Natural killer cell treated with Interleukin-12 subunit alpha and Interleukin-12 subunit beta and Interleukin-15 and Interleukin-18, amount 100 ng/mL, for 72 hours (primary cell): Measurements from ENCODE around the gene BLVRB. TPM values are rescaled to one million over a fixed set of nuclear protein-coding genes. Genes with fewer than 3 reads are reported as not detected.
"Not testable (repeated sequence)": the region's sequence is repeated elsewhere in the genome, so short reads cannot be mapped to it uniquely, and the experiment has no call there.

Experiments used
- ATAC-seq, 2 donors: fragments of 150-1000 bp; cut with Tn5 transposase in 1 of 2; sonication (Bioruptor Pico), chemical (Tn5 transposase) in 1 of 2; 2 replicates each; pipeline ENCODE4 v1.10.0; 2021
- DNase-seq: peaks from one replicate; pipeline ENCODE4 v3.0.0; 2022; ENCODE audit warnings: low spot score
- H3K27ac Mint-ChIP-seq, 2 donors: 1 replicate in 1 of 2; 2 replicates in 1 of 2; pipeline ENCODE4 v1.8.0; 2022; ENCODE audit warnings: mixed read lengths in 2 of 2, mild to moderate bottlenecking in 1 of 2, moderate library complexity in 1 of 2
- H3K27me3 Mint-ChIP-seq, 2 donors: 1 replicate in 1 of 2; 2 replicates in 1 of 2; pipeline ENCODE4 v1.8.0; 2022; ENCODE audit warnings: mixed read lengths in 2 of 2
- H3K36me3 Mint-ChIP-seq: one replicate; pipeline ENCODE4 v1.8.0; 2022; ENCODE audit warnings: mixed read lengths
- H3K4me1 Mint-ChIP-seq, 2 donors: 1 replicate in 1 of 2; 2 replicates in 1 of 2; pipeline ENCODE4 v1.8.0; 2022; ENCODE audit warnings: low read depth in 2 of 2, mixed read lengths in 2 of 2, mild to moderate bottlenecking in 1 of 2
- H3K4me3 Mint-ChIP-seq: one replicate; pipeline ENCODE4 v1.8.0; 2022; ENCODE audit warnings: mixed read lengths
- H3K9me3 Mint-ChIP-seq: 2 replicates; pipeline ENCODE4 v1.8.0; 2022; ENCODE audit warnings: mixed read lengths
- total RNA-seq, 2 donors: library from RNA; stranded (reverse); gene quantifications; one replicate each; pipeline ENCODE4 v1.2.3, GENCODE V29; 2022

Gene BLVRB
- total RNA-seq, 2 donors from 2014 or later, result 4.6 to 5.3 TPM

- Mint-ChIP-seq H3K36me3 (no peaks in the 10 kb centered on the region), H3K27ac (peak overlapping the region; percentile 94 to 98), H3K9me3 (no peaks in the 10 kb centered on the region), H3K4me3 (peak overlapping the region; percentile 91), H3K4me1 (peaks cover 7 to 8% of the 10 kb centered on the region in 2 donors), H3K27me3 (no peaks in the 10 kb centered on the region)
- DNase-seq, result peak; percentile 80
- ATAC-seq, result peak; percentile 98
Observed at GRCh38 chr19:40433391-40434216, 31.9 kb downstream of the BLVRB start.

GRCh38 chr19:40432760-40433159 lies 32.8 kb downstream of the BLVRB start:
- peak overlapping the region; percentile 91 for H3K4me3 Mint-ChIP-seq
- H3K27me3 Mint-ChIP-seq, ATAC-seq, DNase-seq, H3K9me3 Mint-ChIP-seq, H3K36me3 Mint-ChIP-seq, H3K4me1 Mint-ChIP-seq: not testable (repeated sequence)
- peak overlapping the region; percentile 94 to 98 for H3K27ac Mint-ChIP-seq

GRCh38 chr19:40431698-40432097 lies 33.8 kb downstream of the BLVRB start:
- Mint-ChIP-seq H3K9me3 (no peaks in the 10 kb centered on the region), H3K27me3 (no peaks in the 10 kb centered on the region), H3K27ac (peak overlapping the region in 1 of 2 donors; percentile 48), H3K36me3 (no peaks in the 10 kb centered on the region), H3K4me1 (peaks cover 7 to 8% of the 10 kb centered on the region in 2 donors), H3K4me3 (no peak overlapping the region)
- ATAC-seq (no peak), DNase-seq (no peak)

- ATAC-seq, H3K9me3 Mint-ChIP-seq, H3K4me3 Mint-ChIP-seq, H3K27me3 Mint-ChIP-seq, DNase-seq, H3K36me3 Mint-ChIP-seq, H3K27ac Mint-ChIP-seq: not testable (repeated sequence)
- peaks cover 7 to 15% of the 10 kb centered on the region in 2 donors for H3K4me1 Mint-ChIP-seq
Observed at GRCh38 chr19:40430242-40430641, 35.3 kb downstream of the BLVRB start.

GRCh38 chr19:40428197-40428596 lies 37.3 kb downstream of the BLVRB start:
- not testable (repeated sequence) for H3K4me3 Mint-ChIP-seq, H3K27me3 Mint-ChIP-seq

GRCh38 chr19:40425450-40426287 lies 39.9 kb downstream of the BLVRB start, which contains the start of gene SERTAD1:
SERTAD1 (minus strand) TSS chr19:40425992; CDS start chr19:40423546, 2,446 bp downstream.
- Mint-ChIP-seq H3K9me3 (no peaks in the 10 kb centered on the region), H3K4me3 (peak within 1 kb of the TSS; percentile 100), H3K4me1 (peaks cover 15 to 18% of the 10 kb centered on the region in 2 donors), H3K36me3 (peaks cover 7% of the 10 kb centered on the region), H3K27ac (peak within 1 kb of the TSS; percentile 95 to 97), H3K27me3 (no peaks in the 10 kb centered on the region)
- DNase-seq, result peak; percentile 100
- ATAC-seq, result peak; percentile 96 to 97

More at GRCh38 chr19:40428197-40428596, 37.3 kb downstream of the BLVRB start:
- H3K9me3 Mint-ChIP-seq, ATAC-seq, H3K36me3 Mint-ChIP-seq, H3K27ac Mint-ChIP-seq, DNase-seq: not testable (repeated sequence)
- peaks cover 12 to 20% of the 10 kb centered on the region in 2 donors for H3K4me1 Mint-ChIP-seq

- Mint-ChIP-seq H3K4me3 (peak overlapping the region; percentile 100), H3K9me3 (no peaks in the 10 kb centered on the region), H3K27ac (peak overlapping the region; percentile 95 to 97), H3K36me3 (peaks cover 7% of the 10 kb centered on the region), H3K27me3 (no peaks in the 10 kb centered on the region), H3K4me1 (peaks cover 16 to 19% of the 10 kb centered on the region in 2 donors)
- ATAC-seq (no peak), DNase-seq (no peak)
Observed at GRCh38 chr19:40424637-40425449, 40.7 kb downstream of the BLVRB start.

- Mint-ChIP-seq H3K9me3 (no peaks in the 10 kb centered on the region), H3K27ac (peak overlapping the region; percentile 95 to 97), H3K4me3 (peak overlapping the region; percentile 100), H3K36me3 (peaks cover 7% of the 10 kb centered on the region), H3K4me1 (peaks cover 23 to 28% of the 10 kb centered on the region in 2 donors), H3K27me3 (no peaks in the 10 kb centered on the region)
- ATAC-seq, result no peak
- DNase-seq, result no peak
Observed at GRCh38 chr19:40423938-40424337, 41.6 kb downstream of the BLVRB start.

GRCh38 chr19:40422748-40423566 lies 42.6 kb downstream of the BLVRB start:
- no peak for DNase-seq
- Mint-ChIP-seq H3K27ac (peak overlapping the region in 1 of 2 donors; percentile 72), H3K9me3 (no peaks in the 10 kb centered on the region), H3K36me3 (peaks cover 7% of the 10 kb centered on the region), H3K4me1 (peaks cover 30 to 38% of the 10 kb centered on the region in 2 donors), H3K4me3 (no peak overlapping the region), H3K27me3 (no peaks in the 10 kb centered on the region)
- no peak for ATAC-seq

GRCh38 chr19:40421993-40422747 lies 43.4 kb downstream of the BLVRB start:
- H3K36me3 Mint-ChIP-seq, result peaks cover 7% of the 10 kb centered on the region
- peak overlapping the region; percentile 72 to 76 for H3K27ac Mint-ChIP-seq
- no peaks in the 10 kb centered on the region for H3K9me3 Mint-ChIP-seq
- H3K27me3 Mint-ChIP-seq, result no peaks in the 10 kb centered on the region
- DNase-seq, result no peak
- peak overlapping the region; percentile 34 for H3K4me3 Mint-ChIP-seq
- H3K4me1 Mint-ChIP-seq, result peaks cover 36 to 46% of the 10 kb centered on the region in 2 donors
- ATAC-seq, result no peak

GRCh38 chr19:40420766-40421765 lies 44.5 kb downstream of the BLVRB start:
- Mint-ChIP-seq H3K4me3 (peak overlapping the region; percentile 61), H3K4me1 (peaks cover 41 to 51% of the 10 kb centered on the region in 2 donors), H3K9me3 (no peaks in the 10 kb centered on the region), H3K27me3 (no peaks in the 10 kb centered on the region), H3K36me3 (peaks cover 7% of the 10 kb centered on the region), H3K27ac (peak overlapping the region; percentile 72 to 76)
- DNase-seq (peak; percentile 80), ATAC-seq (peak; percentile 64)
